Posterior cingulate gyrus (tissue), 11 donors: ENCODE results near the gene NRG3.
"Not testable (repeated sequence)": the region's sequence is repeated elsewhere in the genome, so short reads cannot be mapped to it uniquely, and the experiment has no call there.

ENCODE experiments used
- DNase-seq, 10 donors: peaks; one replicate each; pipeline versions ENCODE4 v3.0.0 to v3.0.0-alpha.2; 2020 to 2021; ENCODE audit warnings: mixed read lengths in 3 of 10
- intact Hi-C: fragments of 100-400 bp; cut with DNase I; formaldehyde crosslinking; loops from one replicate; pipeline ENCODE4 v1.15.1; 2023

The NRG3 gene

GRCh38 chr10:82934429-82934828 lies 1059.4 kb downstream of the NRG3 start:
- no peak for DNase-seq
- intact Hi-C loops: no loop called here

- intact Hi-C loops: no loop called here
- no peak for DNase-seq
These were observed 1060.0 kb downstream of the NRG3 start for GRCh38 chr10:82934947-82935346.

DNA sequence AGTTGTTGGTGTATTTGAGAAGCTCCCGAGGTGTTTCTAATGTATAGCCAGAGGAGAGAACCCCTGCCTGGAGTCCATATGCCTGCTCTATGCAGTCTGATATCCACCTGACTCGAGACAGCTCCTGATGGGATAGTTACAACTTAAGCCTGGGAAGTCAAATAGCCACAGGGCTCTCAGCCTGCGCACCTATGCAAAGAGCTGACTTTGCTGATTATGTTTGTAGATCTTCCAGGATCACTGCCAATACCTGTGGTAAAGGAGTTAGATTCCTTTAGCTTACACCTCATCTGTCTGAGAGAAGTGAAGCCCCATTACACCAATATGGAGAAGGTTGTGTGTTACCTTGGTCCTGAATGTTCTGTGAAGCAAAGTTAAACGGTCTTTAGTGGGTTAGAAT lies 1063.3 kb downstream of the NRG3 start:
- no peak for DNase-seq
- intact Hi-C loops: no loop called here

DNA sequence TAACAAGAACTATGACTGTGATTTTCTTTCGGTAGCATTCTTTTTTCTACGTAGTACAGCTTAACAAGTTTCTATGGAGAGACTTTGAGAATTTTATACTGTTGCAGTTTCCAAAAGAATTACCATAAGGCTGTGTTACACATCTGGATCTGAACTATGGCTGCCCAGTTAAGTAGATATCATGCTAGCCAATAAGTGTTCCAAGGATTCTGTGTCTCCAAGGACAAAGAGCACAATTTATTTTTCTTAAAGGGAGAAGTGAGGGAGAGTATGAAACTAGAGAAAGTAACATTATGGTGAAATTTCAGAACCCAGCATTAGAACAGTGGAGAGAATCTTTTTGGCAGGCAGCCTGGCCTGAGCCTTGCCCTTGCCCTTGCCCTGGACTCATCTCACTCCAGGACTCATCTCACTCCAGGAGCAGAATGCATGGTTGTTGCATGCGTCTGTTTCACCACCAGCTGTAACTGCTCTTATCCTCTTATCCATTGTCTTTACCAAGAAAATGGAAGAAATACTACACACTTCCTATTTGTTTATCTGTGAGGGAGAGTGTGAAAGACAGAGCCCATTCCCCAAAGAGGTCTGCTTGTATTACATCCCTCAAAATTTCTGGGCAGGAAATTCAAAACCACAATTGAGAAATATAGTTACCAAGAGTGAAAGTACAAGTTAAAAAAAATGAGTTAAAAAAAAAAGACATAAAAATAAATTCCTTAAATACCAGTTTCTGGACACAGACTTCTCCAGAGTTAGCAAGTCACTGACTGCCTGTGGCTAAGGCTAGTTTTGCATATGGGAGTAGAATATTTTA lies 1067.5 kb downstream of the NRG3 start:
- peak in 1 of 10 donors; percentile 56 for DNase-seq
- intact Hi-C loops: no loop called here

DNA sequence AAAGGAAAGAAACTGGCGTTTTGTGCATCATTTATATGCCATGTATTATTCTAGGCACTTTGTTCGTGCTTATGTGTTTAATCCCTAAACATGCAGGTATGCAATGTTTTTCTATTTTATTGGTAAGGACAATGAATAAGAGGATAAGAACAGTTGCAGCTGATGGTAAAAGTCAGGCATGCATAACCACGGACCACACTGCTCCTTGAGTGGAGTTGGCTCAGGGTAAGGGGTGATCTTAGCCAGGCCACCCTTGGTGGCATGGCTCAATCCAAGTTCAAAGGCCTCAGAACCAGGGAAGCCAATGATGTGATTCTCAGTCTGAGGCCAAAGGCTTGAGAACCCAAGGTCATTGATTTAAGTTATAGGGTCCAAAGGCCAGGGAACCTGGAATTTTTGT lies 1068.1 kb downstream of the NRG3 start:
- no peak for DNase-seq
- intact Hi-C loops: no loop called here

GRCh38 chr10:82949816-82950575 lies 1075.0 kb downstream of the NRG3 start:
- no peak for DNase-seq
- intact Hi-C loops: no loop called here

- DNase-seq: no peak
- intact Hi-C loops: no loop called here
These were observed 1078.3 kb downstream of the NRG3 start for GRCh38 chr10:82953331-82953730.

DNA sequence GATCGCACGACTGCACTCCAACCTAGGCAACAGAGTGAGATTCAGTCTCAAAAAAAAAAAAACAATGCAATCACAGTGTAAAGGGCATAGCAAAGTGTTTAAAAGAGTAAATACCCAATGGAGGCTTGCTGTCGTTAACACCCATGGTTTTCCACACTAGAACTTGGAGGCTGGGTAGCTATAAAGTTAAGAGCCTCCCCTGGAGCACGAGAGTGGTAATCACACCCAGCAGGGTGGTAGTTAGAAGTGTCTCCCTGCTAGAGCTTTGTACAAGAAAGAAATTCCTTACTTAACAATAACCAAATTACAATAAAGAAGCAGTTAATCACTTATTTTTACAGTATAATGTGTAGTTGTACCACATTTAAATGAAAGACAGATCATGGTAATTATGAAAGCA lies 1078.9 kb downstream of the NRG3 start:
- DNase-seq: no peak
- intact Hi-C loops: no loop called here

GRCh38 chr10:82960421-82961060 lies 1085.5 kb downstream of the NRG3 start:
- intact Hi-C loops, DNase-seq: not testable (repeated sequence)

GRCh38 chr10:82961864-82962263 lies 1086.9 kb downstream of the NRG3 start:
- intact Hi-C loops: no loop called here
- DNase-seq: no peak

GRCh38 chr10:82966130-82966529 lies 1091.1 kb downstream of the NRG3 start:
- DNase-seq: no peak
- intact Hi-C loops: no loop called here

DNA sequence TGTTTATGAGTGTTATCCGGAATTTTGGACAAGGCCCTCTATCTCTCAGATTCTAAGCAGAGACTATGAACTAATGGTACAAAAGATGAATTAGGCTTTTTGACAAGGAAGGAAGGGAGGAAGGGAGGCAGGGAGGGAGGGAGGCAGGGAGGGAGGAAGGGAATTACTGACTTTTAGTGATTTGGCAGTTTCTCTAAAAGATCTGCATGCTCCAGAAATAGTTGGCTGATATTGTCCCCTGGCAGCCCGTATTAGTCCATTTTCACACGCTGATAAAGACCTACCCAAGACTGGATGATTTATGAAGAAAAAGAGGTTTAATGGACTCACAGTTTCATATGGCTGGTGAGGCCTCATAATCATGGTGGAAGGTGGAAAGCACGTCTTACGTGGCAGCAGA lies 1093.5 kb downstream of the NRG3 start:
- intact Hi-C loops: no loop called here
- no peak for DNase-seq

GRCh38 chr10:82969405-82969804 lies 1094.4 kb downstream of the NRG3 start:
- DNase-seq: no peak
- intact Hi-C loops: no loop called here

DNA sequence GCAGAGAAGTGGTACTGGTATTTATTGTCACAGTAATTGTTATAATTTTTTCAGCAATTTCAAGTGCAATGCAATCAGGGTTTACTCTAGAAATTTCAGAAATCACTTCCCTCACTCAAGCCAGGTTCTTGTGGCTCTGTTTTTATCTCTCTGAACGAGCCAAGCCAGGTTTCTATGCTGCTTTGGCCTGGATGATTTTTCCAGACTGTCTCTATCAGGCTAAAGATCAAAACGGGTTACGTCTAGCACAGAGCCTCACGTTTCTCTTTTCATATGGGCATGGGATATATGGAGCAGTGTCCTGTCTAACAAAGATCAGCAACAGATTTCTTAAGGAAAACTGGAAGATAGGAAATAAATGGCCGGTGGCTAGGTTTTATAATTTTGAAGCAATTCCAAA lies 1105.3 kb downstream of the NRG3 start:
- DNase-seq: no peak
- intact Hi-C loops: no loop called here

DNA sequence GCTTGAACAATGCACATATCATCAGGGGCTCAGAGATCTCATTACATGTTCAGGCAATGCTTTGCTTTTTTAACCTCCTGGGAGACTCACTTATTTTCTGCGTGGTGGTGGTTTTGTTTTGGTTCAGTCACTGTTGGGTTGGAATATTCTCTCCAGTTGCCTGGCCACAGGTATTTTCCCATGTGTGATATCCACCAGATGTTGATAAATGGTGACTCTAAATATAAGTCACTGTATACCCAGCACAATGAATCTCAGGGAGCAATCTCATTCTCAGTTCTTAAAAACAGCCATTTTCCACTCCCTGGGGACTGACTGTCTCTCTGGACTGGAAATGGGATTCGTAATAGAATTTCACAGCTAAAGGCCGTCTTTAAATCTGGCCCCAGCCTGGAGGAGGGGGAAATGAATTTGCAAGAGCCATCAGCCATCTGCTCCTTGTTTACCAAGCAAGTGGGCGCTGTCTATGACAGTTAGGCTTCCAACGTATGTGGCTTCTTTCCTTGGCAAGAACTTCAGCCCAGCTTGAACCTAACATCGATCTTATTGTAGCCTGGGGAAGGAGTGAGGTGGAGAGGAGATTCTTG lies 1106.2 kb downstream of the NRG3 start:
- intact Hi-C loops: no loop called here
- peak in 2 of 10 donors; percentile 8 to 54 for DNase-seq

GRCh38 chr10:82982110-82982608 lies 1107.2 kb downstream of the NRG3 start:
- DNase-seq: no peak
- intact Hi-C loops: no loop called here

GRCh38 chr10:82986216-82986615 lies 1111.2 kb downstream of the NRG3 start:
- no peak for DNase-seq
- intact Hi-C loops: no loop called here

- DNase-seq, intact Hi-C loops: not testable (repeated sequence)
These were observed 1131.5 kb downstream of the NRG3 start for GRCh38 chr10:83006479-83006878.

GRCh38 chr10:83007510-83007909 lies 1132.5 kb downstream of the NRG3 start:
- intact Hi-C loops: no loop called here
- DNase-seq: no peak

DNA sequence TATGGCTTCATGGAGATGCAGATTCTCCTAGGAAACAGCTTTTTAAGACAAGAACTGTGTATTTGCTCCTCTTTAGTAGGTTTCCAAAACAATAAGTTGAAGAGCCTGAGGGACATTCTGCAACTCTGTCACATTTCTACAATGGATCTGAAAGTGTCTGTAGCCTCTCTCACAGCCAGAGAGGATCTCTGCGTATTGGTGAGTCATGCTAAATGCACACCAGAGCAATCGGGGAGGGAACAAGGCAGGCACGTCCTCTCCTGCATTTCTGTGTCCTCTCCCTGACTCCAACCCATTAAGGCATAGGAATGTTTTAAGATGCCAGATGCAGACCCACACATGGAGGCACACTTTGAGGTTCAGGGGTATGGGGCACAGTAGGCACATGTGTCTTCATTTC lies 1137.9 kb downstream of the NRG3 start:
- DNase-seq: no peak
- intact Hi-C loops: no loop called here
